Stimulated activated CD4-positive, alpha-beta T cell treated with anti-CD3 and anti-CD28 coated beads, Interleukin-1b, Interleukin-23, amount 100 ng/mL, for 24 hours (primary cell): Measurements from ENCODE around the gene NFS1.
"Not testable (repeated sequence)": the region's sequence is repeated elsewhere in the genome, so short reads cannot be mapped to it uniquely, and the experiment has no call there.

Source experiments
- DNase-seq, 4 experiments: peaks; one replicate each; pipeline ENCODE4 v3.0.0-alpha.2; 2020; ENCODE audit warnings: low read depth in 4 of 4, low spot score in 1 of 4

NFS1 gene

GRCh38 chr20:35699127-35699956, at the start of gene NFS1, which contains the start of gene ROMO1:
Gene NFS1, minus strand, starts transcription at chr20:35699352. Its CDS starts 64 bp downstream, at chr20:35699288.
Gene ROMO1, plus strand, starts transcription at chr20:35699405. Its CDS starts 228 bp downstream, at chr20:35699633.
- DNase-seq: peak; percentile 72 to 81 (median 80)

GRCh38 chr20:35744492-35744841, 45.3 kb upstream of the NFS1 start:
- not testable (repeated sequence) for DNase-seq

- DNase-seq: no peak
Measured at GRCh38 chr20:35743693-35744491, 44.7 kb upstream of the NFS1 start.

GRCh38 chr20:35742741-35743523, 43.8 kb upstream of the NFS1 start:
- no peak for DNase-seq

- DNase-seq: peak; percentile 96 to 98 (median 97)
Measured at GRCh38 chr20:35741892-35742740, 43.0 kb upstream of the NFS1 start, which contains the start of gene RBM39. Gene RBM39, minus strand, starts transcription at chr20:35742260. Its CDS starts 1,386 bp downstream, at chr20:35740874.

GRCh38 chr20:35739294-35740163, 40.4 kb upstream of the NFS1 start:
- no peak for DNase-seq

- no peak for DNase-seq
Measured at GRCh38 chr20:35738410-35739179, 39.4 kb upstream of the NFS1 start.

- DNase-seq: no peak
Measured at GRCh38 chr20:35737865-35738333, 38.7 kb upstream of the NFS1 start.

- DNase-seq: no peak
Measured at GRCh38 chr20:35735826-35736470, 36.8 kb upstream of the NFS1 start.

- no peak for DNase-seq
Measured at GRCh38 chr20:35734777-35735649, 35.9 kb upstream of the NFS1 start.

- DNase-seq: no peak
Measured at GRCh38 chr20:35734374-35734773, 35.2 kb upstream of the NFS1 start.

- no peak for DNase-seq
Measured at GRCh38 chr20:35732644-35732982, 33.5 kb upstream of the NFS1 start.

GRCh38 chr20:35731862-35732643, 32.9 kb upstream of the NFS1 start:
- no peak for DNase-seq

- DNase-seq: no peak
Measured at GRCh38 chr20:35731469-35731788, 32.3 kb upstream of the NFS1 start.

- DNase-seq: no peak
Measured at GRCh38 chr20:35730583-35731468, 31.7 kb upstream of the NFS1 start.
